IPS DF 6.9 (cell line): ENCODE results near the gene LCORL.

Source experiments
- DNase-seq: peaks from one replicate; pipeline ENCODE4 v3.0.0-alpha.2; 2013; ENCODE audit warnings: low read depth, low spot score
- H3K27ac ChIP-seq: one replicate; pipeline ENCODE4 v1.5.1; 2013; ENCODE audit warnings: low read length, control low read depth
- H3K27me3 ChIP-seq: 2 replicates; pipeline ENCODE4 v1.6.1; 2013; ENCODE audit warnings: mild to moderate bottlenecking, low read length; ENCODE audit not compliant: control insufficient read depth, insufficient read depth
- H3K36me3 ChIP-seq: 2 replicates; pipeline ENCODE4 v1.6.1; 2013; ENCODE audit warnings: low read length; ENCODE audit not compliant: control insufficient read depth, insufficient read depth
- H3K4me1 ChIP-seq: 2 replicates; pipeline ENCODE4 v1.6.1; 2013; ENCODE audit warnings: low read length; ENCODE audit not compliant: control insufficient read depth, insufficient read depth
- H3K4me3 ChIP-seq: 2 replicates; pipeline ENCODE4 v1.5.1; 2013; ENCODE audit warnings: mild to moderate bottlenecking, low read length
- H3K9me3 ChIP-seq: 2 replicates; pipeline ENCODE4 v1.6.1; 2013; ENCODE audit warnings: low read length, inconsistent platforms; ENCODE audit not compliant: control insufficient read depth, insufficient read depth
- WGBS: extraction: QIAGEN DNeasy Blood & Tissue Kit; methylation state at CpG from one replicate; pipeline ENCODE4 v1.1.7; 2013; ENCODE audit warnings: mixed read lengths, missing lambda C conversion rate; ENCODE audit not compliant: insufficient read length, insufficient coverage; 5-methylcytosine and 5-hydroxymethylcytosine counted together

LCORL gene

DNA sequence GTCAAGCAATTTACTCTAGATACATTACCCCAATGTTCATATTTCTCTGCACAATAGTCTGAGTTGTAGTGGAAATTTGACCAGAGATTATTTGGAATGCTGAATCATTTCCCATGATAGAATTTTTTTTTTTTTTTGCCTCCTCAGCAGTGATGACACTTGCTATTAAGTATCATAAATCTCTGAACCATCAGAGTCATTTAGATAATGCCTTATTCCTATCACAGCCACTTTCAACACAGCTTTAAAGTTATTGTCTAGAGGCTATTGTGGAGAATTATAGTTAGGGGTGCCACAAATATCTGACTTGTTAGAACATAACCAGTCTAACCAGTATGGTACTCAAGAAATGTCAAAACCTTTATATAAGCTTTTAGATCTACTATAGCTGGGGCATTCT, 79.8 kb downstream of the LCORL start:
- Histone ChIP-seq H3K27ac (no peak overlapping the region), H3K4me1 (0 out of 2 replicates have a peak, but pooled peaks cover 1% of the 10 kb centered on the region), H3K9me3 (no peaks in the 10 kb centered on the region), H3K27me3 (no peaks in the 10 kb centered on the region), H3K36me3 (no peaks in the 10 kb centered on the region), H3K4me3 (no peak overlapping the region)
- no peak for DNase-seq

DNA sequence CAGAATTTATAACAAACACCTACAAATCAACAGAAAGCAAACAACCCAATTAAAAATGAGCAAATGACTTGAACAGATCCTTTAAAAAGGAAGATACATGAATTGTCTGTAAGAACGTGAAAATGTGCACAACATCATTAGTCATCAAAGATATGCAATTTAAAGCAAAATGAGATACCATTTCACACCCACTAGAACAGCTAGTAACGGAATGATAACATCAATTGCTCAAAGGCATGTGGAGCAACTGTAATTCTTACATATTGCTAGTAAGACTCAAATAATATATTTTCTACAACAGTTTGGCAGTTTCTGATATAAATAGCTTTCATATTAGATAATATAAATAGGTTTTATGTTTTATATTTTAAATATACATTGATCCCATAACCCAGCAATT, 82.5 kb downstream of the LCORL start:
- WGBS = no CpG with 5 or more reads among the region's 2 CpGs
- H3K4me1 ChIP-seq = 0 out of 2 replicates have a peak, but pooled peaks cover 1% of the 10 kb centered on the region
- H3K4me3 ChIP-seq = no peak overlapping the region
- no peaks in the 10 kb centered on the region for H3K27me3 ChIP-seq
- H3K9me3 ChIP-seq = no peaks in the 10 kb centered on the region
- no peak for DNase-seq
- H3K27ac ChIP-seq = no peak overlapping the region
- H3K36me3 ChIP-seq = no peaks in the 10 kb centered on the region

DNA sequence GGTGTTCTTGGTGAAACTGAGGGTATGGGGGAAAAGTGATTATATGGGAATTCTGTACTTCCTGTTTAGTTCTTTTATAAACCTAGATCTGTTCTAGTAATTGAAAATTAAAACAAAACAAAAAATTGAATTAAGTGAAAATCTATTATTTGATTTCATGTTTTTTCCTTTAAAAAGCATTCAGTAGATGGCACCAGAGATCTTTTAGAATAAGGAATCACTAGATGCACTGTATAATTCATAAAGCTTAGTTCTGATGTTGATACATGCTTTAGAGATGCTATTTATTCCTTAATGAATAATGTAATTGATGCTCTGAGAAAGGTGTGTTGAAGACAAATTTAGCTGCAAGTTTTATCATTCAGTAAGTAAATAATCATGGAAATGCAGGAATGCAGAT, 87.3 kb downstream of the LCORL start:
- H3K4me1 ChIP-seq = no peaks in the 10 kb centered on the region
- no peaks in the 10 kb centered on the region for H3K27me3 ChIP-seq
- H3K9me3 ChIP-seq = no peaks in the 10 kb centered on the region
- no peak overlapping the region for H3K27ac ChIP-seq
- no peak overlapping the region for H3K4me3 ChIP-seq
- DNase-seq = no peak
- no peaks in the 10 kb centered on the region for H3K36me3 ChIP-seq

DNA sequence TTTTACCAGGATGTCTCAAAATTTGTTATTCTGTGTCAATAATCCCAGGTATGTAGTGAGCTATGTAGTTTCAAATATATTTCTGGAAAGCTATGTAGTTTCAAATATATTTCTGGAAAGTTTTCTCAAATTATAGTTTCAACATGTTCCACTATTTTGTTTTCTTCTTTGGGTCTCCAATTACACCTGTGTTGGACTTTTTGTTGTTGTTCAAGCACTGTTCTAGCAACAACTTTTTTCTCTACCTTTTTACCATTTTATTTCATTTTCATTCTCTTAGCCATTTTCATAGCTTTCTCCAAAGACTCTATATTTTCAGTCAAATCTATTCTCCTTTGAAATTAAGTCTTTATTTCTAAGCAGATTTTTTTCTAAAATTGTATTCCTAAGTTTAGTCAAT, 88.4 kb downstream of the LCORL start:
- Histone ChIP-seq H3K36me3 (no peaks in the 10 kb centered on the region), H3K27ac (no peak overlapping the region), H3K9me3 (no peaks in the 10 kb centered on the region), H3K4me1 (no peaks in the 10 kb centered on the region), H3K27me3 (no peaks in the 10 kb centered on the region), H3K4me3 (no peak overlapping the region)
- no peak for DNase-seq

DNA sequence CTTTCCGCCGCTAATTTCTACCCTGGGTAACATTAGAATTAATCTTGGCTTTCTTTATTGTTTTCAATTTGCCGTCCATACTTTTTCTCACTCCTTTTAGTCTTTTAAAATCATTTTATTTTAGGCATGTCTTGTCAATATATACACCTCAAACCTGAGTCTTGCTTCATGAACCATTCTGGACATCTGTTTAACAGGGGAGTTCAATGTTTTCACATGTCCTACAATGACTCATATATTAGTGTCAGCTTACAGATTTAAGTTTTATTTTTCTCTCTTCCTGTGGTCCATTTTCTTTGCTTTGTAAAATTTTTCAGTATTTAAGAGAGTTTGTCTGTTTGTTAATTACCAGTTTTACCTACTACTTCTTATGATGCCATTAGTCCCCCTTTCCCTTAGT, 89.5 kb downstream of the LCORL start:
- Histone ChIP-seq H3K9me3 (no peaks in the 10 kb centered on the region), H3K4me1 (no peaks in the 10 kb centered on the region), H3K27ac (no peak overlapping the region), H3K4me3 (no peak overlapping the region), H3K27me3 (no peaks in the 10 kb centered on the region), H3K36me3 (no peaks in the 10 kb centered on the region)
- DNase-seq = no peak
- WGBS = no CpG with 5 or more reads among the region's 3 CpGs

DNA sequence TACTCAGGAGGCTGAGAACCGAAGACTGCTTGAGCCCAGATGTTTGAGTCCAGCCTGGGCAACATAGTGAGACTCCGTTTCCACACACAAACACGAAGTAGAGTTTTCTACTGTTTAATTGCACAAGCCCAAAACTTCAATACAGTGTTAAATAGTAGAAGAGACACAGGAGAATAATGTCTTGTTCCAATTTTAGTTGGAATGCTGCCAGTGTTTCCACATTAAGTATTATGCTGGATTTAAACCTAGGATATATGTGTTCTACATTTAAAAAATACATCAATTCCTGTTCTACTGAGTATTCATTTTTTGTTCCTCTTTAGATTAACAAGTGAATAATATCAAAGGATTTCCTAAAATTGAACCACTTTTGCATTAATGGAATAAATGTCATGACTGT, 91.3 kb downstream of the LCORL start:
- Histone ChIP-seq H3K27me3 (no peaks in the 10 kb centered on the region), H3K4me3 (no peak overlapping the region), H3K4me1 (no peaks in the 10 kb centered on the region), H3K36me3 (no peaks in the 10 kb centered on the region), H3K9me3 (no peaks in the 10 kb centered on the region), H3K27ac (no peak overlapping the region)
- no peak for DNase-seq
- no CpG with 5 or more reads among the region's 3 CpGs for WGBS

DNA sequence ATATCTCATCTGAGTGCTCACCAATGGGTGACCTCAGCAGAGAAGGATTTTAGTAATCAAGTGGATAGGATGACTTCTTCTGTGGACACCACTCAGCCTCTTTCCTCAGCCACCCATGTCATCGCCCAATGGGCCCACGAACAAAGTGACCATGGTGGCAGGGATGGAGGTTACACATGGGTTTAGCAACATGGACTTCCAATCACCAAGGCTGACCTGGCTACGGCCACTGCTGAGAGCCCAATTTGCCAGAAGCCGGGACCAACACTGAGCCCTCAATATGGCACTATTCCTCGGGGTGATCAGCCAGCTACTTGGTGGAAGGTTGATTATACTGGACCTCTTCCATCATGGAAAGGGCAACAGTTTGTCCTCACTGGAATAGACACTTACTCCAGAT, 97.4 kb downstream of the LCORL start:
- Histone ChIP-seq H3K4me1 (no peaks in the 10 kb centered on the region), H3K27me3 (no peaks in the 10 kb centered on the region), H3K27ac (no peak overlapping the region), H3K9me3 (no peaks in the 10 kb centered on the region), H3K4me3 (no peak overlapping the region), H3K36me3 (no peaks in the 10 kb centered on the region; the same call in 1 of the 2 replicates)
- no CpG with 5 or more reads among the region's 5 CpGs for WGBS
- DNase-seq = no peak

DNA sequence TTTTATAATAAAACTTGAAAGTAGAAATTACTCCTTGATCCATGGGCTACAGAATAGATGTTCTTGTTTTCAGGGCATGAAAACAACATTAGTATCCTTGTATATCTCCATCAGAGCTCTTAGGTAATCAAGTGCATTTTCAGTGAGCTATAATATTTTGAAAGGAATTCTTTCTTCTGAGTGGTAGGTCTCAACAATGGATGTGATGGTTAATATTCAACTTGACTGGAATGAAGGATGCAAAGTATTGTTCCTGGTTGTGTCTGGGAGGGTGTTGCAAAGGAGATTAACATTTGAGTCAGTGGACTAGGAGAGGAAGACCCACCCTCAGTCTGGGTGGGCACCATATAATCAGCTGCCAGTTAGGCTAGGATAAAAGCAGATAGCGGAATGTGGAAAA, 100.1 kb downstream of the LCORL start:
- H3K36me3 ChIP-seq = no peaks in the 10 kb centered on the region; the same call in 1 of the 2 replicates
- no peak overlapping the region for H3K27ac ChIP-seq
- H3K4me3 ChIP-seq = no peak overlapping the region
- H3K27me3 ChIP-seq = no peaks in the 10 kb centered on the region
- H3K4me1 ChIP-seq = no peaks in the 10 kb centered on the region
- no peak for DNase-seq
- H3K9me3 ChIP-seq = no peaks in the 10 kb centered on the region
- no CpG with 5 or more reads among the region's 1 CpG for WGBS

DNA sequence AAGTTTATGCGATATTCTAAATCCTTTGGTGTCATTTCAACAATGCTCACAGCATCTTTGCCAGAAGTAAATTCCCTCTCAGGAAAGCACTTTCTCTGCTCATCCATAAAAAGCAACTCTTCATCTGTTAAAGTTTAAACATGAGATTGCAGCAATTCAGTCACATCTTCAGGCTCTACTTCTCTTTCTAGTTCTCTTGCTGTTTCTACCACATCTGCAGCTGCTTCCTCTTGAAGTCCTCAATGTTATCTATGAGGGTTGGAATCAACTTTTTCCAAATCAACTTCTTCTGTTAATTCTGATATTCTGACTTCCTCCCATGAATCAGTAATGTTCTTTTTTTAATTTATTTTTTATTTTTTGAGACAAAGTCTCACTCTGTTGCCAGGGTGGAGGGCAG, 100.9 kb downstream of the LCORL start:
- H3K27ac ChIP-seq = no peak overlapping the region
- WGBS = no CpG with 5 or more reads among the region's 1 CpG
- H3K4me3 ChIP-seq = no peak overlapping the region
- no peaks in the 10 kb centered on the region for H3K27me3 ChIP-seq
- H3K9me3 ChIP-seq = no peaks in the 10 kb centered on the region
- H3K4me1 ChIP-seq = no peaks in the 10 kb centered on the region
- no peak for DNase-seq
- no peaks in the 10 kb centered on the region; the same call in 1 of the 2 replicates for H3K36me3 ChIP-seq

DNA sequence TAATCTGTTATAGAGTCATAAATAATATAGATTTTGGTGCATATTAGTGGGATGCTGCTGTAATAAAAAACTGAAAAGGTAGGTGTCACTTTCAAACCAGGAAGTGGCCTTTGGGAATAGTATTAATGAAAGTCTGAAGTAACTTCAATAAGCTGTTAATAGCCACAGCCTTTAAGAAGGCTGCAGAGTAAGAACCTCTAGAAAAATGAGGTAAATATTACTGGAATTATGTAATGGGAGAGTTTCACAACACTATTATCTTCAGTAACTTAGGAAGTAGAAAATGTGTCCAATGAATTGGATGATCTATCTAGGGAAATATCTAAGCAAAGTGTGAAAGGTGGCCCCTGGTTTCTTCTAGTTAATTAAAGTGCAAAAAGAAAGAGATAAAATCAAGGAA, 106.1 kb downstream of the LCORL start:
- Histone ChIP-seq H3K27me3 (no peaks in the 10 kb centered on the region), H3K4me3 (no peak overlapping the region), H3K9me3 (no peaks in the 10 kb centered on the region), H3K4me1 (no peaks in the 10 kb centered on the region), H3K36me3 (no peaks in the 10 kb centered on the region), H3K27ac (no peak overlapping the region)
- DNase-seq = no peak

DNA sequence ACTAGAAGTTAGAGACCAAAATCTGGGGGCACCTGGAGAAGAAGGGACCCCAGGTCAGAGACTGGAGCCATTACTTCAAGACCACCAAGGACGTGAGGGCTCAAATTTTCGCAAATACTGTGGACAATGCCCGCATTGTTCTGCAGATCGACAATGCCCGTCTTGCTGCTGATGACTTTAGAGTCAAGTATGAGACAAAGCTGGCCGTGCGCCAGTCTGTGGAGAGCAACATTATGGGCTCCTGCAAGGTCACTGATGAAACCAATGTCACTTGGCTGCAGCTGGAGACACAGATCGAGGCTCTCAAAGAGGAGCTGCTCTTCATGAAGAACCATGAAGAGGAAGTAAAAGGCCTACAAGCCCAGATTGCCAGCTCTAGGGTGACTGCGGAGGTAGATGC, 109.5 kb downstream of the LCORL start:
- Histone ChIP-seq H3K4me1 (no peaks in the 10 kb centered on the region), H3K9me3 (no peaks in the 10 kb centered on the region), H3K27ac (no peak overlapping the region), H3K27me3 (no peaks in the 10 kb centered on the region), H3K4me3 (no peak overlapping the region), H3K36me3 (no peaks in the 10 kb centered on the region)
- no peak for DNase-seq
- no CpG with 5 or more reads among the region's 9 CpGs for WGBS
